Activated T-helper 1 cell treated with anti-CD3 and anti-CD28 coated beads, Interleukin-2, amount 50 U/mL, for 16 hours (primary cell): ENCODE data around the gene IGF1.
"Not testable (repeated sequence)": the region's sequence is repeated elsewhere in the genome, so short reads cannot be mapped to it uniquely, and the experiment has no call there.

Source experiments
- DNase-seq, 2 donors: peaks; one replicate each; pipeline ENCODE4 v3.0.0-alpha.2; 2020; ENCODE audit warnings: low read depth in 1 of 2, low spot score in 1 of 2

Gene IGF1

DNA sequence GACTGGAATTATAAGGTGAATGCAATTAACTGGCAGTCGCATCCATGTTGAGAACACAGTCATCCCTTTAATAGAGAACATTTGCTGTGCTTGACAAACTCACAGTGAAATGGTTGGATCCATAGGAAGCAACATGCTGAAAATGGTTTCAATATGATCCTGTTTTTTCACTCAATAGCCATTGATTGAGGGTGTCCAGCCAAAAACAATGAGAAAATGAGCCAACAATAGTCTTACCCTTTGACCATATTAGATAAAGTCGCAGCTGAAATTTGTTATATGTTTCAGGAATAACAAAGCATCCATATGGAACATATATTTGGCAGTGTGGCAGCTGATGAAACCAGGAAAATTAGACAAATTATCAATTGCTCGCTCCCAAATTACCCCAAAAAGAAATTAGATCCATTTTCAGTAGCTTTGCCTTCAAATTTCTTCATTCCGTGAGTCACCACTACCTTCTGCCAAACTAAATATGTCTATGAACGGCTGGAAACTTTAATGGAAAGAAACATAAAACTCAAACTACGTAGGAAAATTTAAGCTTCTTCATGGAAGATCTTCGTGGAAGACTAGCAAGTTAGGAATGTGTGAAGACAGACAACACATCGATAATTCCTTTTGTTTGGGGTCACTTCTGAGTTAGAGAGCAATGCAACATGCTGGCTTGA, 17.4 kb downstream of the IGF1 start:
- no peak for DNase-seq

DNA sequence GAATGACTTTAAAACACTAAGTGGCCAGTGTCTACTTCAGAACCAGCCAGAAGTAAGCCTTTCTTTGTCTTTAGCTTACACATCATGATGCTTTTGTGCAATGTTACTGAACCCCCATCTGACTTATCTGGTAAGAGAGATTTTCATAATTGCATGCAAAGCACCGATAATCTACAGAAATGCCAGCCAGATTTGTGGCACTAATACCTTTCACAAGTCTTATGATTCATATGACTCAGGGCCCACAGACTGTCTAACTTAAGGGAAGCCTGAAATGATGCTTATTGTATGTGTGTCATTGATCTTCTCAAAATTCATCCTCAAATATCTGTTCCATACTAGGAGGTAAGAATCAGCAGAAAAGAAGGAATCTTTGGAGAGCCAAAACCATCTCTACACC, 18.0 kb downstream of the IGF1 start:
- DNase-seq, result no peak

DNA sequence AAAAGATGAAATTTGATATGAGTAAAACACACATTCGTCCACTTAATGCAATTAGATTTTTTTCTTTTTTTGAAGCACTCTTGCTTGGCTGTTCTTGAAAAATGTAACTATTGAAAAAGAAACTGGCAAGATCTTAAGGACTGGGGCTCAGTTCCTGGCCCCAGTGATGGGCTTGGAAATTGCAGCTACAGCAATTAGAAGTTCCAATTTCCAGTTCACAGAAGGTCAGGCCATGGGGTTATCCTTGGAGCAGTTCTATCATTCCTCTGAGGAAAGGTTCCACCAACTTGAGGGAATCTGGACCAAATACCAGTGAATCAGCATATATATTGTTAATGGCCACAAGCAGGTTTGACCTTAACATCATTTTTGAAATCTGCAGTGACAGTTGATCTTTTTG, 18.9 kb downstream of the IGF1 start:
- no peak for DNase-seq

DNA sequence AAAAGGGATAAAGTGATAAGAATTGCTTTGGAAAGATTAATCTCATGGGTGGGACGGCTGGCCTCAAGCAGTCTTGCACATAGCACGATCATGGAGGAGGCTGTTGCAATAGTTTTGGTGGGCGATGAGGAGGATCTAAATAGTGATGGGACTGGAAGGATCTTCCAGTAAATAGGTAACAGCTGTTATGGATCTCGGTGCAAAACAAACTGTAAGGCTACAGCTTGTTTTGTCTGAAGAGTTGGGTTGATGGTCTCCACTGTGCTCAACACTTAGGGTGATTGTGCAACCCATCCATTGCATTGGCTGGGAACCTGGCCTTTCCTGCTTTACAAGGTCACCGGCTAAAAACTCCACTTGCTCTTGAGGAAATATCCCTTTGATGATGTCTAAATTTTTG, 21.0 kb downstream of the IGF1 start:
- DNase-seq, result no peak

DNA sequence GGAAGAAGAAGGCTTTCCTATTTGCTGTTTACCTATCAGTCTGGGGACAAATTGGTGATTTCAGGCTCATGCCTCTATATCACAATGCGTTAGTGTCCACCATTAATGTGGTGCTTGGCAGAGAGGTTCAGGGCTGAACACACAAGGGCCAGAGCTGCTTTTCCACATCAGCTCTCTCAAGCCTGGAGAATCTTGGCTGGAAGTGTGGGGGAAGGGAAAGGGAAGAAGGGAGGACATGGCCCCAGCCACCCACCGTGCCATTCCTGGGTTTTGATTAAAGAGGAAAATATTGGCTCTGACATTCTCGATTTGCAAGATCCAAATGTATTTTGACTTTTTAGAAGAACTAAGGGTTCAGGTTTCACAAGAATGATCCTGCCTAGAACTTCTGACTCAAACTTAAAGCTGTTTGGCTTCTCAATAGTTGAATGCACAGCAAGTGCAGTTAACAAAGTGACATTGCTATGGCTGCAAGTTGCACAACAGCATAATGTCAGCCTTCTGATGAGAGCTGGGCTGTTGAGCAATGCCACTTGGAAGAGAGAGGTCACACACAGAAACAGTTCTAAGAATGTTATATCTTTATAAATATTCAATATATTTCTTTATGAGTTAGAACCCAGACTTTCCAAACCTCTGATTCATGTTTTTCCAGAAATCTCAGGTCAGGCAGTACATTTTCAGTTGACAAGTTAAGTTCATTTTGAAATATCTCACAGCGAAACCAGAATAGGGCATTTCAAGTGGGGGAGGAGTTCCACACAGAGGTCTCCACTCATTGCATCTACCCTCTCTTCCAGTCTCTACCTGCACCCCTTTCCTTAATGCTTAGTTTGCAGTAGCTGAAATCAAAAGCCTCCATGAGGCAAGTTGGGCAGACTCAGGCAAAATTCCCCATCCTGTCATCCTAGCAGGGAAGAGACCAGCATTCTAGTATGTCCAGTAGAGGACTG, 25.3 kb downstream of the IGF1 start:
- DNase-seq, result no peak

DNA sequence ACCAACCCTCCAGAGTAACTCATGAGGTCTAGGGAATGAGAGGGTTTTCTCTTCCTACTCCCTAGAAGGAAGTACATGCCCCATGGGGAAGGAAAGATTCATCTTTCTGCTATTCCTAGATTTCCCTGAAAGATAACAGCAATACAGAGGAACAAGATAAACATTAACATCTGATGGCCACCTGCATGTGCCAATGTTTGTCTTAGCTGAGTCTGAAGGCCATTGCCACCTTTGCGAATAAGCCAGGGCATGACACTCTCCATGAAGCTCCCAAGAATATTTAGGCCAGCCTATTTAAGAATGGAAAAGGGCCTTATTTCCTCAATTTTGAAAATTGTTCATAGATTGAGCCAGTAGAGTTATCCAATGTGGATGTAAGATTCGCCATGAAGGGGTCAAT, 26.0 kb downstream of the IGF1 start:
- no peak for DNase-seq

DNA sequence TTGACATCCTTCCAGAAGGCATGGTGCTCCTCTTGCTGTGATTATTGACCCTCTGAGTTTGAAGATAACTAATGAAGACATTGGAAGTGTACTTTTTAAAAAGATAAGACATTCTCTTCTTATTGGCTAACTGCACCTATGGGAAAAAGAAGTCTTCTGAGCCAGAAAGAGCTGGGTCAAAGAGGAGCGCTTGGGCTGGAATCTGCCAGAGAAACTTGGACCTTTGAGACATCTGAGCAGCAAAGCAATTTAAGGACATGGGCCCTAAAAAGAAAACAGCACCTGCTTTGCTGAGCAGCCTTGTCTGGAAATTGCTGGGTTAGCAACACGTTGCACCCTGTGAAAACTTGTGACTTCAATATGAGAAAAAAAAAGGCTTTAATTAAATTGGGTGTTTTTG, 27.8 kb downstream of the IGF1 start:
- no peak for DNase-seq

DNA sequence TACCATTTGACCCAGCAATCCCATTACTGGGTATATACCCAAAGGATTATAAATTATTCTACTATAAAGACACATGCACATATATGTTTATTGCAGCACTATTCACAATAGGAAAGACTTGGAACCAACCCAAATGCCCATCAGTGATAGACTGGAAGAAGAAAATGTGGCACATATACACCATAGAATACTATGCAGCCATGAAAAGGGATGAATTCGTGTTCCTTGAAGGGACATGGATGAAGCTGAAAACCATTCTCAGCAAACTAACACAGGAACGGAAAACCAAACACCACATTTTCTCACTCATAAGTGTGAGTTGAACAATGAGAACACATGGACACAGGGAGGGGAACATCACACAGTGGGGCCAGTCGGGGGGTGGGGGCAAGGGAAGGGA, 31.3 kb downstream of the IGF1 start:
- not testable (repeated sequence) for DNase-seq

DNA sequence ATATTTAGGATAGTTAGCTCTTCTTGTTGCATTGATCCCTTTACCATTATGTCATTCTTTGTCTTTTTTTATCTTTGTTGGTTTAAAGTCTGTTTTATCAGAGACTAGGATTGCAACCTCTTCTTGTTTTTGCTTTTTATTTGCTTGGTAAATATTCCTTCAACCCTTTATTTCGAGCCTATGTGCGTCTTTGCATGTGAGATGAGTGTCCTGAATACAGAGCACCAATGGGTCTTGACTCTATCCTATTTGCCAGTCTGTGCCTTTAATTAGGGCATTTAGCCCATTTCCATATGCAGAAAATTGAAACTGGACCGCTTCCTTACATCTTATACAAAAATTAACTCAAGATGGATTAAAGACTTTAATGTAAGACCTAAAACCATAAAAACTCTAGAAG, 32.9 kb downstream of the IGF1 start:
- not testable (repeated sequence) for DNase-seq

DNA sequence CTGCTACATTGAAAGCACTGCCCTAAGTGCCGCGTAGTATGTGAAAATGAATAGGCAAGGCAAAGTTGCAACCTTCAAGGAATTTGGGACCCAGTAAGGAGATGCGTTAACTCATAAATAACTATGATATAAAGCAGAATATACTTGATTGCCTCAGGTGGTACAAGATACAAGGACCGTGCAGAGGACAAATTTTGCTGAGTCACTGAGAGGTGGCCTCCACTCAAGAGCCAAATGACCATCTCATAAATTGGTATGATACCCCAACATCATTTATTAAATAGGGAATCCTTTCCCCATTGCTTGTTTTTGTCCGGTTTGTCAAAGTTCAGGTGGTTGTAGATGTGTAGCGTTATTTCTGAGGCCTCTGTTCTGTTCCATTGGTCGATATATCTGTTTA, 35.7 kb downstream of the IGF1 start:
- DNase-seq, result no peak

DNA sequence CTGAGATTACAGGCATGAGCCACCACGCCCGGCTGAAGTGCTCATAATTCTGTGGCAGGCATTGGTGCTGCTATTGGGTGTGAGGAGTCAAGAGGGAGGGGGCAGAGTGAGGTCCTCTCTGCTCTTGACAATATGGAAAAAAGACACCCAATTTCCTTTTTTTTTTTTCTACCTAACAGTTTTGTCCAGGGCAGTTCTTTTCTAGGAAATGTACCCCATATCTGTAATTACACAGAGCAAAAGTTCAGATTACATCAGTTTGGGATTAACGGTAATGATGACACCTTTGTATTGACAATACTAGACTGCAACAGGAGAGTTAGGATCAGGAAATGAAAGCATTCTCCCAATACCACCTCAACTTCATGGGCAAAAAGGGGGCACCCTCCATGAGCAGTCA, 36.3 kb downstream of the IGF1 start:
- DNase-seq, result no peak

DNA sequence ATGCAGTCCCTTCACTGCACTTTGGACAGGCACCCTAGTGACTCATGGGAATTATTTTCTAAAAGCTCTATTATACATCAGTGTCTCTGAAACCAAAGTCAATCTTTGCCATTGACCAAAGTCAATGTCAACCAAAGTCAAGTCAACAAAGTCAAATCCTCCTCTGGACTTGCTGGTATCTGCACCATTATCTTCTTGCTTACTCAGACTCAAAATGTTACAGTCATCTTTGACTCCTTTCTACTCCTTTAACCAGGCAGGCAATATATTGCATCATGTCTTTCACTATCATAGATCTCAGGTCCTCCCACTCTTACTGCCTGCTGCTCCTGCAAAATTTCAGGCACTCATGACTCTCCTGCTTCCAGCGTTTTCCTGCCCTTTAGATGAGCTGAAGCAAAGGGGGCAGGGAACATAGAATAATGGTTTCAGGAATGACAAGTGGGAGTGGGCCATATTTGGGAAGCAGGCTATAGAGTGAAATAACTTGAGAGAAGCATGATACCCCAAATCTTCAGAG, 39.2 kb downstream of the IGF1 start:
- no peak for DNase-seq

DNA sequence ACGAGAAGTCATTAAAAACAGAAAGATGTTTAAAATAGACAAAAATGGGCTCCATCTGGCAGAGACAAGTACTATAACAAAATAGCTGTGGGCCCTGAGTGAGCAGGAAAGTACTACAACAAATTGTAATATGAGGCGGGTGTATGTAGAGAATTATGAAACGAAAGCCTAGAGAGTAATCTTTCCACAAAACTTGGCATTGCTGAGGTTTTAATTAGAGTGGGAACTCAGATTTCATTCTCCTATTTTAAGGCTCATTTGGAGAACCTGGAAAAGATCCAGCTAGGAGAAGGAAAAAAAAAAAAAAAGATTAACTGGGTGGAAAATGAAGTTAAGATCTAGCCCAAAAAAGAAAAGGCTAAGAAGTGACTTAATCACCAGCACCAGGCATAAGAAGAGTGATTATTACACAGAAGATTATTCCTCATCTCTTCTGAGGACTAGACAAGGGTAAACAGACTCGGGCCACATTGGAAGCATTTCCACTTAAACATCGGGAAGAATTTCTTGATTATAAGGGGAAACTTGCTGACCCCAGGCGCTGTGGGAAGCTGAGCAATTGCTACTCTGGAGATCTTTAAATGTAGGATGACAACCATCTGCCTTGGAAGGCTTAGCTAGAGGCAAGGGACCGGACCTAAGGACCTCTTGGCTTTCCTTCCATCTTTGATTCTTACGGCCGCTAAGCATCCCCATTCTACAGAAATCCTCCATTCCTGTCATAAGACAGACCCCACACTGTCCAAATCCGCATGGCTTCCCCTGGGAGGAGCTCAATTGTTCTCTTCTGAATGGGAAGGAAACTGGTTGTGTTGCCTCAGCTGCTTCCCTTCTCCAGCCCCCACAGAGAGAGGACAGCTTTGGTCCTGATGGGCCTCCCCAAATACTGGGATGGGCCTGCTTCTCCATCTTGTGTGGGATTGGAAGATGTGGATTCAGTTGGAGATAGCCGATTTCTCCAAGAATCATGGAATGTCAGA, 40.6 kb downstream of the IGF1 start:
- DNase-seq, result no peak

DNA sequence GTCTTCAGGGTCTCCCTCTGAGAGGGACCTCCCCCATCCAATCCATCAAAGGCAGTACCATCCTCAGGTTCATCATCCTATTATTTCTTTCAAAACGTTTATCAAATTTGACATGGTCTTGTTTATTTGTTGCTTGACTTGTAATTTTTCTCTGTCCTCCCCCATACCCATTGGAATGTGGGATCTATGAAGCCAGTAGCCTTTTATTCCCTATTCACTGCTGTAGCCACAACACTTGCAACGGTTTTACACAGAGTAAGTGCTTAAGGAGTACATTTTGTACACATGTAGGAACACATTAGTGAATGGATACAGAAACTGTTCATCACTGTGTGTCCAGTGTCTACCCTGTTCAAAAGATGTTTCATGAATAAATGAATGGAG, 41.5 kb downstream of the IGF1 start:
- no peak for DNase-seq

DNA sequence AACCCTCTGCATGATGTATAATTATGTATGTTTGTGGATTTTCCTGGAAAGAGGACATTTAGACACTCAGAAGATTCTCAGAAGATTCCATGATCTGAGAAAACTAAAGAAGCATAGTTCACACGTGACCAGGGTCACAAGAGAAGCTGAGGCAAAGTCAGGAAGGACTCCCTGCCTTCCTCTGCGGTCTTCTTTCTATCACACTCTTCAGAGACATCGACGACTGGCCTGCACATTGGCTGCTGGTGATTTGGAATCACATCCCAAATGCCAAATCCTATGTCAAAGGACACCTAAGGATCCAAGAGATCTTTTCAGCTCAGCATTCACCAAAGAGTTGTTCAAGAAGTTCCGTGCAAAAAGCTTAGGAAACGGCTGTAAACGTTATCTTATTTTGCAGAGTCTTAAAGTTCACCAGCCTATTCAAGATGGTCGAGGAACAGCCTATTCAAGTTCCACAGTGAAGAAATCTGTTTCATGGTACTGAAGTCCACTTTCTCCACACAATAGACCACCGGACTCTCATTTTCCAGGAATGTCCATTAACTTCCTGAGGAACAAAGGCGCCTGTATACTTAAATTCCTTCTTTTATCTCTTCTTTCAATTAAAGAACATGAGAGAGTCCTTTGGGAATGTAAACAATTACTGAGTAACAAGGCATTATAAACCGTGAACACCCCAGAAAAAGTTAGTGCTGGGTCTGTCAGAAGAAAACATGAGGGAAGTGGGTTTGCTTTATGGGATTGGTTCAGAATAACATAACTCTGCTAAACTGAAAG, 42.1 kb downstream of the IGF1 start:
- no peak for DNase-seq

DNA sequence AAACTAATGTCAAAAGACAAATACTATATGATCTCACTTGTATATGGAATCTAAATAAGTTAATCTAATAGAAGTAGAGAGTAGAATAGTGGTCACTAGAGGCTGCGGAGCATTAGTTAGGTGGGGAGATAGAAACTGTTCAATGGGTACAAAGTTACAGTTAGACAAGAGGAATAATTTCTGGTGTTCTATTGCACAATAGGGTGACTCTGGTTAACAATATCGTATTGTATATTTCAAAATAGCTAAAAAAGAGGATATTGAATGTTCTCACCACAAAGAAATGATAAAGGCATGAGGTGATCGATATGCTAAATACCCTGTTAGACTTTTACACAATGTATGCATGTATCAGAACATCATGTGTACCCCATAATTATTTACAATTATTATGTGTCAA, 42.9 kb downstream of the IGF1 start:
- no peak for DNase-seq

DNA sequence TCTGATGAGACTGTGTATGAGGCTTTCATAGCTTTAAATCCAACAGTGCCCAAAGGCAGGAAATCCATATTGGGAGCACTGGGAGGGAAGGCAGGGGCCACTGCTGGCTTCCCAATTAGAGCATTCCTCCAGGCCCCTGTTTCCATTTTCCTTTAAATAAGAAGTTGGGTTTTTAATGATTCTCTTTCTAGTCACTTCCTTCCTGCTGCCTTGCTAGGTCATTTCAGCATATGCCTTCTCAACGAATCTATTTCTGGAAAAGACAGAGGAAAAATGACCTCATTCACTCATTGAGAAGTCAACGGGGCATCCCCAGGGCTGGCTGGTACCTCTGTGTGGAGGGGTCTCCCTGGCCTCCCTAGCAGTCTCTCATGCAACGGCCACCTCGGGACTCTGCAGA, 43.5 kb downstream of the IGF1 start:
- DNase-seq, result no peak

DNA sequence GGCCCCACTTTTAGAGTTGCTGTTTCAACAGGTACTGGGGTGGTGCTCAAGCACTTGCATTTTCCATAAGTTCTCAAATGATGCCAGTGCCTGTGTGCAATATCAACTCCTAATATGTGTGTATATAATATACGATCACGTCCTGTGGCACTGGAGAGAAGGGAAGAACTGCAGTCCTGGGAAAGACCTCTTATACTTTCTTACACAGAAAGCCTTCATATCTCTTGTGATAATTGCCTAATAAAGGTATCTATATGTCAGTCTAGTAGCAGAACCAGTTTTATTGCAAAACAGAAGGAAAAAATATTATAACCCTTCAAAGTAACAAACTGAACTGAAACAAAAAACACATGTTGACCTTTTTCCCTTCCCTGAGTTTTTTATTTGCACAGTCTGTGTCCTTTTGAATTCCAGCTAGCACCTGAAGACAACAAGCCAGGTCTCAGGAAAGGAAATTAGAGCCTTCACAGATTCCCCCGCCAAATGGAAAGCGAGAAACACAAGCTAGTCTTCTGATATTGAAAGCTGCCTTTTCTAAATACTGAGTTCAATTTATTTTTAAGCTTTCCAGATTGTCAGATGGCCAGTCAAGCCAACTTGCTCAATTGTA, 44.4 kb downstream of the IGF1 start:
- DNase-seq, result no peak

DNA sequence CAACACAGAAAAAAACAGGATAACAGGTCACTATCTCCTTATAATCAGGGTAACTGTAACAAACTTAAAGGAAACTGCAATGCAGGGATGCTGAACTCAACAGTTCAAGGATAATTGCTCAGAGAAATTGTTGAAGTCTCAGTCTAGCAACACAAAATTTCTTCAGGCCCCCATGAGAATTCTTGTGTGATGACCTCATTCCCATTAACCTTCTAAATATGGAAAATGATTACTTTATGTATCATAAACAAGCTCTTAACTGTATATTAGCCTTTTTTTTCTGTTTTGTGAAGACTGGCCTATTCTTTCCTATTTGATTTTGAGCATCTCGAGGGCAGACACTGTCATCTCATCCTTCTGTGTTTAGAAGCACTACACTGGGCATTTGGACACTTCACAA, 47.1 kb downstream of the IGF1 start:
- DNase-seq, result no peak

DNA sequence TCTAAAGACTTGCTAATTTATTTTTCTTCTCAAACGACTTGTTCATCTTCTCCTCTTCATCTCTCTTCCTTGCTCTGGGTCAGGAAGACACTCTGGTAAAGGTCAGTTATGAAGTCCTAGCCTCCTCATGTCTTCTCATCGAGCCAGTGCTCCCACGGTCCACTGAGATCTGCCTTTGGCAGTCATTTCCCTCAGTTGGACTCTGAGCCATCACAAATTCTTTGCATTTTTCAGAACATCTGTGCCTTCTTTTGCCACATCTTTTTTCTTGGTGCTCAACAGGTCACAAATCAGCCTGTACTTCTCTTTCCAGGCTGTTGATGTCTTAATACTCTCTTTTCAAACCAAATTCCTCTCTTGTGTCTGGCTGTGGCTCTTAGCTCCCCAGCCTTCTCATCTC, 49.7 kb downstream of the IGF1 start:
- no peak for DNase-seq
